Measurements from ENCODE around the gene MYLK3.

GRCh38 chr16:46787909-46788308, 39.8 kb upstream of the MYLK3 start:
- TF ChIP-seq GATA2 (IDR thresholded peaks at IDR 0.05; ENCODE audit: low read depth, low read length): no peak
- TF ChIP-seq GATA3 (IDR thresholded peaks at IDR 0.05; ENCODE audit: low read depth, low read length): no peak
